RWPE2 (cell line): ENCODE results near the gene RCL1.

ENCODE experiments used
- ATAC-seq: fragments of 200-7000 bp; cut with Tn5 transposase; 3 replicates; pipeline ENCODE4 v1.9.1; 2021; ENCODE audit warnings: low read depth
- DNase-seq: peaks from one replicate; pipeline ENCODE4 v3.0.0-alpha.2; 2020; ENCODE audit warnings: low spot score
- H3K27ac ChIP-seq: fragments of 450-650 bp; 2 replicates; pipeline ENCODE4 v1.5.1; 2017; ENCODE audit warnings: mild to moderate bottlenecking; ENCODE audit not compliant: poor library complexity, severe bottlenecking
- H3K27me3 ChIP-seq: fragments of 250-450 bp; sonication (Bioruptor Pico); 2 replicates; pipeline ENCODE4 v1.5.1; 2021; ENCODE audit warnings: mild to moderate bottlenecking, moderate library complexity; ENCODE audit not compliant: insufficient read depth, poor library complexity, severe bottlenecking
- H3K36me3 ChIP-seq: fragments of 250-450 bp; sonication (Bioruptor Pico); 2 replicates; pipeline ENCODE4 v1.5.1; 2020; ENCODE audit warnings: low read depth, mild to moderate bottlenecking, moderate library complexity
- H3K4me1 ChIP-seq: fragments of 250-450 bp; sonication (Bioruptor Pico); 2 replicates; pipeline ENCODE4 v1.5.1; 2021; ENCODE audit warnings: mild to moderate bottlenecking, moderate library complexity; ENCODE audit not compliant: insufficient read depth, poor library complexity, severe bottlenecking
- H3K4me3 ChIP-seq: fragments of 250-450 bp; sonication (Bioruptor Pico); 2 replicates; pipeline ENCODE4 v1.5.1; 2021; ENCODE audit warnings: mild to moderate bottlenecking, moderate library complexity; ENCODE audit not compliant: severe bottlenecking
- H3K9me3 ChIP-seq: fragments of 250-450 bp; sonication (Bioruptor Pico); 2 replicates; pipeline ENCODE4 v1.5.1; 2021; ENCODE audit warnings: mild to moderate bottlenecking, moderate library complexity; ENCODE audit not compliant: severe bottlenecking
- CTCF ChIP-seq: fragments of 450-650 bp; IDR thresholded peaks from one replicate; pipeline ENCODE4 v1.5.1; 2017; ENCODE audit warnings: mild to moderate bottlenecking, moderate library complexity; ENCODE audit not compliant: poor library complexity, severe bottlenecking

Gene RCL1

DNA sequence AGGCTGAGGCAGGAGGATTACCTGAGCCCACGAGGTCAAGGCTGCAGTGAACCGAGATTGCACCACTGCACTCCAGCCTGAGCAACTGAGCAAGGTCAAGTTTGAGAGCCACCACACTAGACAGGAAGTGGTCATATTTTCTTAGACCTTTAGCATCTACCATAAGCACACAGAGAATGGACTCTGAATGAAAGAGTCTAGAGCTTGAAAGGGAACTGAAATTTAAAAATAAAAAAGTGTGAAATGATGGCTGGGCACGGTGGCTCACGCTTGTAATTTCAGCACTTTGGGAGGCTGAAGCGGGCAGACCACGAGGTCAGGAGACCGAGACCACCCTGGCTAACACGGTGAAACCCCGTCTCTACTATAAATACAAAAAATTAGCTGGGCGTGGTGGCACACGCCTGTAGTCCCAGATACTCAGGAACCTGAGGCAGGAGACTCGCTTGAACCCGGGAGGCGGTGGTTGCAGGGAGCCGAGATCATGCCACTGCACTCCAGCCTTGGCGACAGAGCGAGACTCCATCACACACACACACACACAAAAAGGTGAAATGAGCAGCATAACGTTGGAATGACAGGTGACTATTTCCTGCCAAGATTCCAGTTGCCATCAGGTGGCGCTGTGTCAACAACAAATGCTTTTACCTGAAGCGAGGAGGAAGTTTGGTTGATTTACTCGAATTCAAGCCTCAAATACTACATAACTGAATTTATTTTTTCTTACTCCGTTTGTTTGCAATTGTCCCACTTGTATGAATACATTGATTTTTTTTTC, 30.4 kb upstream of the RCL1 start:
- Histone ChIP-seq H3K27me3 (no peaks in the 10 kb centered on the region), H3K4me3 (no peak overlapping the region), H3K36me3 (no peaks in the 10 kb centered on the region), H3K4me1 (no peaks in the 10 kb centered on the region), H3K9me3 (no peaks in the 10 kb centered on the region), H3K27ac (no peak overlapping the region)
- peak; percentile 86 for TF ChIP-seq CTCF
- DNase-seq (no peak), ATAC-seq (peak; percentile 68; the same call in 2 of the 3 replicates)

- Histone ChIP-seq H3K27ac (no peak overlapping the region), H3K36me3 (no peaks in the 10 kb centered on the region)
- ATAC-seq, result no peak
Measured at GRCh38 chr9:4762886-4763541, 29.7 kb upstream of the RCL1 start.

DNA sequence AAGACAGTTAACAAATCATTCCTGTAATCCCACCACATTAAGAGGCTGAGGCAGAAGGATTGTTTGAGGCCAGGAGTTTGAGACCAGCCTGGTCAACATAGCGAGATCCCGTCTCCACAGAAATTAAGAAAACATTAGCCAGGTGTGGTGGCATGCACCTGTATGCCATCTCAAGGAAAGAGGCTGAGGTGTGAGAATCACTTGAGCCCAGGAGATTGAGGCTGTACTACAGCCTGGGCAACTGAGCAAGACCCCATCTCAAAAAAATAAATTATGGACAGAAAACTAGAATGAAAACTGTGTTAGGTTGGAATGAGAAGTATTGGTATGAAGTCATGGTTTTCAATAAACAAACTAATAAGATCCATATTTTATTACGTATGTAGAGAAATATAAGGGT, 28.7 kb upstream of the RCL1 start:
- no peak for TF ChIP-seq CTCF
- DNase-seq (no peak), ATAC-seq (no peak)
- Histone ChIP-seq H3K36me3 (no peaks in the 10 kb centered on the region), H3K4me3 (no peak overlapping the region), H3K4me1 (no peaks in the 10 kb centered on the region), H3K27me3 (no peaks in the 10 kb centered on the region), H3K9me3 (no peaks in the 10 kb centered on the region), H3K27ac (no peak overlapping the region)

More at GRCh38 chr9:4762886-4763541, 29.7 kb upstream of the RCL1 start:
- H3K4me1 ChIP-seq, result no peaks in the 10 kb centered on the region
- no peaks in the 10 kb centered on the region for H3K9me3 ChIP-seq
- H3K27me3 ChIP-seq, result no peaks in the 10 kb centered on the region
- TF ChIP-seq CTCF, result peak; percentile 68
- no peak overlapping the region for H3K4me3 ChIP-seq
- DNase-seq, result no peak

DNA sequence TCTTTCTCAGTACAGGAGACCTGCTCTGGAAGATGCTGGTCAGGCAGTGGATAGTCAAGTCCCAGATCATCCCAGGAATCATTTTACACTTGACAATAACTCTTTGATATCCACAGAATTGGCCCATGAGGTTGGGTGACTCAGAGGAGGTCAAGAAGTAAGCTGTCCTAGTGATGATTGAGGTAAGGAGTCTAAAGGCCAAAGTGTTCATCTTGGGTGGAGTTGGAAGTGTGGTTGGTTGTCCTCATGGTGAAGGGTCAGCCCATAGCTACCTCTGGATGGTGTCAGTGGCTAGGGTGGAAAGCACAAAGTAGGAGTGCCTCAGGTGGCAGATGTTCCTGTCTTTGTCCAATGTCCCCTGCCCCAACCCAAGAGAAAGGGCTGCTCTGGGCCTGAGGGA, 24.1 kb upstream of the RCL1 start:
- Histone ChIP-seq H3K4me1 (no peaks in the 10 kb centered on the region), H3K36me3 (no peaks in the 10 kb centered on the region), H3K9me3 (no peaks in the 10 kb centered on the region), H3K27me3 (no peaks in the 10 kb centered on the region), H3K27ac (no peak overlapping the region), H3K4me3 (no peak overlapping the region)
- DNase-seq (no peak), ATAC-seq (no peak)
- TF ChIP-seq CTCF, result no peak
